ENCODE data around the gene GRM5.

Gene GRM5

GRCh38 chr11:88831303-88831890, 234.4 kb downstream of the GRM5 start:
- DNase-seq, result no peak

DNA sequence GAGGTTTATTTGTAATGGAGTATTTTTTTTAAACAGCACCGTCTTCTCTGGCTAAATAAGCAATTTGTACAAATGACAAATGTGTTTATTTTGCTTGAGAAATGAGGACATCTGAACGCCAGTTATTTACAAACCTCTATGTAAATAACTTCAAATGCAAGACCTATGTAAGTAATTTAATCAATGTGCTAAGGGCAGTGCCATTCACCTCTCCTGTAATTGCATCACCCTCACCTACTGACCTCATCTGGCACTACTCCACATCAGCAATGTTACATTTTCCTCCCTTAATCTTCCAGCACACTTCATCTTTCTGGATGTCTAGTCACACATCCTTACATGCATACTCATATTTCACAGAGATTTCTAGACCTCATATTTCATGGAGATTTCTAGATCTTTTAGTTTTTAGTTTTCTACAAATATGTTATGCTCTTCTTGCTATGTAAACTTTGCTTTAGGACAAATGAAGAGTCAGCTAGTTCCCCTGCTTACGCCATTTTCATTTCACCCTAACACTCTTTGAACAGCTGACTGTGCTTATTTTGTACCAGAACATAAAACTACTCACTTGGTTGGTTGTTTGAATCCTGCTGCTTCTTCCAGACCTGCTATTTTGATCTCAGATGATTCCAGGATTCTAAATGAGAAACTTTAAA, 238.6 kb downstream of the GRM5 start:
- no peak for DNase-seq

DNA sequence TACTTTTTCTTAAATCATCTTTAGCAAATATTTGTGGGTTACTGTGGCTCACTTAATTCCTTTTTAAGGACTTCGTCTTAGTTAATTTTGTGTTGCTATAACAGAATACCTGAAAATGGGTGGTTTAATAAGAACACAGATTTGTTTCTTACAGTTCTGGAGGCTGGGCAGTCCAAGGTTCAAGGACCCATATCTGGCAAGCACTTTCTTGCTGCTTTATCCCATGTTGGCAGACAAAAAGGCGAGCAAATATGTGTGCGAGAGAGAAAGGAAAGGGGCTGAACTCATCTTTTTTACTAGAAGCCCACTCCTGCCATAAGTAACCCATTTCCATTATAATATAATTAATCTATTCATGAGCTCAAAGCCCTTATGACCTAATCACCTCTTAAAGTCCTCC, 246.2 kb downstream of the GRM5 start:
- DNase-seq, result no peak

DNA sequence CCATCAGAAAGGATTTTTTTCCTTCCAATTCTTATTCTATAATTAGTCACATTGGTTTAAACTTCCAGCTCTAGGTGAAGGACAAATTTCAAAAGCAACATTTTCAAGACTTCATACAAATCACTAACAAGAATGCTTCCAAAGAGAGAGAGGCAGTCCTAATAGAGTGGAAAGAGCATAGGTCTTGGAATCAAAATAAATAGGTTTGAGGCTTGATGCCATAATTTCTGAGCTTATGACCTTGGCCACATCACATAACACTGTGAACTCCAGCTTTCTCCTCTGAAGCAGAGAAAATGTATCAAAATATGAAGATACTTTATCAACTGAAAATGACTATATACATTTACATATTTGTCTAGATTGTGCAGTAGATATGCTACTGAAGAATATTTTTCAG, 246.8 kb downstream of the GRM5 start:
- no peak for DNase-seq

GRCh38 chr11:88815505-88815904, 250.3 kb downstream of the GRM5 start:
- DNase-seq, result no peak

- no peak for DNase-seq
Measured at GRCh38 chr11:88814076-88814475, 251.7 kb downstream of the GRM5 start.

DNA sequence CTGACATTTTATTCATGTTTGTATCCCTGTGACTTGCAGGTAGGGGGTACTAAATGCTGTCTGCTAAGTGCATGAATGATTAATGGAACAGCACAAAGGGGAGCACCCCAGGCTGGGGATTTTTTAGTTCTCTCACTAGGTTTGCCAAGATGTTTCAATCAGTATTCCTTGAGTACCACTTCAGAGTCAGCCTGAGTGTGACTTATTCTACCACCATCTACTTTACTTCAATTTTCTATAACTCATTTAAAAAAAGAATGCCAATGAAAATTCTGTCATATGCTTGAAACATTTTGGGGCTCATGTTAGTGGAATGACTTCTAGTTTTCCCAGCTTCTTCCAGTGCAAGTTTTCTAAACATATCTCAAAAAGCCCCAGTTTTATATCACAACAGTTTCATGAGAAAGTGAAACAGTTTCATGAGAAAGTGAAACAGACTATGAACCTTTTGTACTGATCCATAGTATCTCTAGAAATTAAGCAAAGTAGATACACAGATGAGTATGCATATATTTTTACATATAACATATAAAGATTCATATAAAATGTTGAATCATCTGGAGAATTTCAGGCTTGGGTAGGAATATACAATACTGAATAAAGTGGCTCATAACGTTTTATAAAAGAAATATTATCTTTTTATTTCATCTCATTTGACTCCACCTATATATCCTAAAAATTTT, 252.4 kb downstream of the GRM5 start:
- DNase-seq, result no peak

GRCh38 chr11:88810420-88811097, 255.2 kb downstream of the GRM5 start:
- DNase-seq, result no peak

DNA sequence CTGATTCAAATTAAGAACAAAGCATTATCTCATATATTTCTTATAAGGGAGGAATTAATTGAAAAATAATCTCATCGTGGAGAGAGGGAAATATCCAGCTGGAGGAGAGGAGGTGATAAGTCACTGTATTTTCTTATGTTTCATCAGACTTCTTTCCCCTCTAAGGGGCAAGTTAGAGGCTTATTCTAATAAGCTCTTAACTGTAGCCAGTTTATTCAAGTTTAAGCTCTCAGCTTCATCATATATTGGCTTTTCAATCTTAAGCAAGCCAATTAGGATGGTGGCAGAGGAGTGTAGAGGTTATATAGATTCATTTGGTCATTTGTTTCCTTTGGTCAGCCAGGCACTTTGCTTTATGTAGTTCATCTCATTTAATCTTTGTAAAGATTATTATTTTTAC, 256.7 kb downstream of the GRM5 start:
- DNase-seq, result no peak

DNA sequence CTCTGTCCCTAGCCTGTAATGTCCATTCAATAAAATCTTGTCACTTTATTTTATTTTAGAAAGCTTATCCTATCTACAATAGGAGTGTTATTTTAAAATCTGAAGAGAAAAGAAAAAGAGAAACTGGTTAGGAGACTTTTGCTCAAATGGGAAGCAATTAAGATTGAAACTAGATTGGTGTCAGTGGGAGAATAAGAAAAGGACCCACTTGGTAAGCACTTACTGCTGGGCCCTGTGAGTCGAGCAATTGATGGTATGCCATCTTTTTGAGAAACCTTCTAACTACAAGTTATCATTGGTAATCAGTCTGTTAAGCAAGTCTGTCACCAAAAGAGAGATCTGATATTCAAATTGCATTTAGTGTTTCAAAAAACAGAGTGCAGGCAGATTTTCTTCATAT, 258.4 kb downstream of the GRM5 start:
- no peak for DNase-seq

DNA sequence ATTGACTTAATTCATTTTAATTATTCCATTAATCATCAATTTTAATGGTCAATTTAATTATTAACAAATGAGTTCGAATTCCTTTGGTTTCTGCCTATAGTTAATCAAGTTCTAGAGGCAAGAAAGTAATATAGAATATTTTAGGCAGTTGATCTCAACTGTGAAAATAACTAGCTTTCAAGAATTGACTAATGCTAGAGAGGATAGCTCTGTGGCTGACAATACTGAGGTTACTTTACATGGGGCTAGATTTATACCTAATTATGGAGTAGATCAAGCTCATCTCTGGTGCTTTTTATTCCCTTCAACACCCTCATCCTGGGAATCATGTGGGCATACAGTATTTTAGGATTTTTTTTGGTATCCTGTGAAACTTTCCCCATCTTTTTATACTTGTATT, 259.4 kb downstream of the GRM5 start:
- DNase-seq, result no peak

DNA sequence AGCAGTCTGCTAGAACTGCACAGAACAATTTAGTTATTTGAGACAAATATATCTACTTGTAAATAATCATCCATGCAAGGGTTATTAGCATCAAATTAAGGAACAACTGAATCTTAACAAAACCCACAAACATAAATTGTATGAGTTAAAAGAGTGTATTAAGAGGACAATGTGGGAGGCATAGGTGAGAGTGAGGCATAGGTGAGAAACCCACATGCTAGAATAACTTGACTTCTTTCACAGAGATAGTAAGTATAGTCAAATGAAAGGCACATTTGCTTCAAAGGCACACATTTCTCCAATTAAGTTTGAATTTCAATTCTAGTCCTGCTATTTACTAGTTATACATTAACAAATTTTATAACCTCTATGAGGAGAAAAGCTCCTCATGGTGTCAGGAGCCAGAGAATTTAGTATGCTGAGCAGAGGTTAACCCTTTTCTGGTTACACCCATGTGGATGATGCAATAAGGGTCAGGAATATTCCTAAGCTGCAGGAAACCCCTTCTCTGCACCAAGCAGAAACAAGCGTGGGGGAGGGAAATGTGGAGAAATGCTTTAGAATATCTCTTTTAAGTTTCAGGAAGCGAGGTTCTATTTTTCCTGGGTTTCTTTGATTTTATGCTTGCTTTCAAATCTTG, 264.2 kb downstream of the GRM5 start:
- no peak for DNase-seq

DNA sequence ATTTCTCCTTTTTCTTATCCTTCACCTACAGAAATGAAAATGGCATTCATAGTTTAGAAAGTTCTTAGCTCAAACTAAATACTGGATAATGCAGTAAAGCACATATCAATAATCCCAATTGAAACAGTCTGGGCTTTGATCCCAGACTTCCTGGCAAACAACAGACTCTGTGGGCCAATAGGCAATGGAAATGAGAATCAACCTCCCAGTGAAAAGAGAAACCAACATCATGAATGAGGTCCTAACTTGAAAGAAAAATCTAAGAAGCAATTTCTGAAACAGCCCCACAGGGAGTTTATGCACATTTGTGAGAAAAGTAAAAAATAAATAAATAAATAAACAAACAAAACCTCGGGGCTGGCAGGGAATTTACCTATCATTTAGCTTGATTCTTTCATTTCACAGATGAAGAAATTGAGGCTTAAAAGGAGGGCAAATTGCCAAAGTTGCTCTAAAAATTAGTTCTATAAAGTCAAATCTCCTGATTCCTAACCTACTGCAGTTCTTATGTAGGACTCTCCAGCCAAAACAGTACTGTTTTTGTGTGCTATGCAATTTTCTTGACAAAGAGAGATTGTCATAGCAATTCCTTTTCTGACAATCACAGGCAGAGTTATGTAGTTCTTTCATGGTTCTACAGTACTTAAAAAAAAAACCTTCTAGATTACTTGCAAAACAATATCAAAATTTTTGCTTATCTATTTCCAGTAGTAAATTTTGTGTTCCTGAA, 265.8 kb downstream of the GRM5 start:
- no peak for DNase-seq

DNA sequence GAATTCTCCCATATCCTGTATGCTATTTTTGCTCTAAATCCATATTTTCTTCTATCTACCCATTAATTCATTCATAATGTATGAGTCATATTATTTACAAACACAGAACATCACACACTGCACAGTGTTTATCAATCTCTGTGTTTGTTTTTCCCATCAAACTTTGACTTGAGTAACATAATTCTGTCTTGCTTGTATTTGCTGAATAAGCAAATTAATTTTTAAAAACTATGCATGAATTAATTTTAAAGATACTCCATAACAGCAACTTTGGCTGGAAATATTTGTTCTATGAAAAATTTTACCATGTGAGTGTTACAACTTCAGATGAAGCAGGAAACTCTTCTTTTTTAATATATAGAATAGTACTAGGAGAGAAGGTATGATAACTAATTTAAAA, 275.6 kb downstream of the GRM5 start:
- no peak for DNase-seq

DNA sequence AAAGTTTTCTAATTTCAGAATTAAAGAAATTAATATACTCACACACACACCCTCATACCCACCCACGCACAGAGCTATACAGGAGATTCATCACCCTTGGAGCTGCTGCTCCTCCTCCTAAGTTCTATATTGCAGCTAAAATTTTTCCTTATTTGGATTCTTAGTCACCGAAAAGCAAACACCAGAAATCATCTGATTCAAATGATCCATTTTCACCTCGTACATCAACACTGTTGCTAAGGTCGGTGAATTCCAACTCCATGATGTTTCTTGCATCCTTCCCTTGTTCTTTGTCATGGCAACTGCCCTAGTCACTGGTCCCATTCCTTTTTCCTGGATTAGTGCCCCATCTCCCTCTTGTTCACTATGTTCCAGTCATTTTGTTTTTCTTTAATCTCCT, 286.2 kb downstream of the GRM5 start:
- DNase-seq, result no peak

GRCh38 chr11:88770475-88771079, 295.2 kb downstream of the GRM5 start:
- no peak for DNase-seq

DNA sequence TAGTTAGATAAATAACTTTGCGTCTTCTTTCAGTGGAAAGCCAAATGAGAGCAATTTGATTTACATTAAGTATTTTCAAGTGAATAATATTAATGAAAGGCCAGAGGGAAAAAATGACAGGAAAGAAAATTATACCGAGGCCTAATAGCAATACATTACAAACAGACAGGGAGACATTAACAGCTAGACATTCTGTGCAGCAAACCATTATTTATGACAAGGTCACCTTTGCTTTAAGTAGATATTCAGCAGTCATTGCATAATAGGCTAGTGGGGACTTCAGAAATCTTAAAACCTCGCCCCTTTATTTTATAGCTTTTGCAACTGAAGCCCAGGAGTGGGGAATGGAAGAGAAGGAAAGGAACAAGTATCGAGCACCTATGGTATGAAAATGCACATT, 321.6 kb downstream of the GRM5 start:
- DNase-seq, result no peak

- no peak for DNase-seq
Measured at GRCh38 chr11:88739524-88739923, 326.3 kb downstream of the GRM5 start.

DNA sequence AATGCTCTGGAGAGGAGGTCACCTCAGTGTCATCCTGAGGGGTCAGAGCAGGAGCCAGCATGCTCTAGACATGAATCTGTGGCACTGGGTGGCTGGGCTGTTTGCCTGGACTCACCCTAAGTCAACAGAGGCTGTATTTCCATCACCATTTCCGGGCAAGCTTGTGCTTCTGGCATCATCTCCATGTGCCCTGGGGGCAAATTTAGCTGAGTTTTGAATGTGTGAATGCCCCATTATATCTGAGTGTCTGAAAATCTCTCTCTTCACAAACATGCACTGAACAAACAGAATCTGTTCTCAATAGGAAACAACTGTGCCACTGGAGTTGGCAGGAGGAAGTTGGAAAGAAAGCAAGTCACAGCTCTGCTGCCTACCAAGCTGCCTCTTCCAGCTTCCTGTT, 356.2 kb downstream of the GRM5 start:
- DNase-seq, result no peak

DNA sequence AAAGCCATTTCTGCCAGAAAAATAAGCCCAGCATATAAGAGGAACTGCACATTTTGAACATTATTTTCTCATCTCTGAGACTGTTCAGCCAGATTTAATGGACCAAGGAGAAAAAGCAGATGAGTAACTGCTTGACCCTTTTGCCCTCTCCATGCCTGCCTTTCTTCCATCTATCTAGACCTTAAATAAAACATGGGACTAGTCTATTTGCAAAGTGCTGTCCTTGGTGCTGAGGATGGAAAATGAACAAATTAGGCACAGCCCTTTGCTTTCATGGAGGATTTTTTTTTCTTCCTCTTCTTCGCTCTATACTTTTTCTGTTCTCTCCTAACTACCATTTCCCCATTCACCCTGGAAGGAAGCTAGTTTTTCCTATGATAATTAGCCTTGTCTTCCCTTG, 361.3 kb downstream of the GRM5 start:
- no peak for DNase-seq

GRCh38 chr11:88701816-88702215, 364.0 kb downstream of the GRM5 start:
- no peak for DNase-seq

- no peak for DNase-seq
Measured at GRCh38 chr11:88697139-88697538, 368.6 kb downstream of the GRM5 start.

All from activated naive CD4-positive, alpha-beta T cell treated with anti-CD3 and anti-CD28 coated beads, Interleukin-2, amount 50 U/mL, for 16 hours (primary cell).